ENCODE data around the gene PHF23.

DNA sequence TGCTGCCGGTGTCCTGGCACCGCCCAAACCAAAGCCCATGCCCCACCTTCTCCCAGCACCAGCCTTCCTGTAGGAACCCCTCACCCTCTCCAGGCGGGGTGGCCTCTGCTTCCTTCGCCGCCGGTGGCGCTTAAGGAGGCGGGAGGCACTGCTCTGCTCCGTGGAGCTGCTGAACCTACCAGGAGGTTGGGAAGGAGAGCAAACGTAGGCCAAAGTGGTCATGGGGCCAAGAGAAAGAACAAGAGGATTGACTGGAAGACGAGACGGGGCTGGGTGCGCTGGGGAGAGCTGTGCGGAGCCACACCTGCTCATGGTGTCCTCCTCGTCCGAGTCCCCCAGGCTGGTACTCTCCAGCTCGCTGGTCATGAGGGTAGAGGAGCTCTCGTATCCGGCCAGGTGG, 9.8 kb downstream of the PHF23 start:
- TF ChIP-seq, protein P1, sequence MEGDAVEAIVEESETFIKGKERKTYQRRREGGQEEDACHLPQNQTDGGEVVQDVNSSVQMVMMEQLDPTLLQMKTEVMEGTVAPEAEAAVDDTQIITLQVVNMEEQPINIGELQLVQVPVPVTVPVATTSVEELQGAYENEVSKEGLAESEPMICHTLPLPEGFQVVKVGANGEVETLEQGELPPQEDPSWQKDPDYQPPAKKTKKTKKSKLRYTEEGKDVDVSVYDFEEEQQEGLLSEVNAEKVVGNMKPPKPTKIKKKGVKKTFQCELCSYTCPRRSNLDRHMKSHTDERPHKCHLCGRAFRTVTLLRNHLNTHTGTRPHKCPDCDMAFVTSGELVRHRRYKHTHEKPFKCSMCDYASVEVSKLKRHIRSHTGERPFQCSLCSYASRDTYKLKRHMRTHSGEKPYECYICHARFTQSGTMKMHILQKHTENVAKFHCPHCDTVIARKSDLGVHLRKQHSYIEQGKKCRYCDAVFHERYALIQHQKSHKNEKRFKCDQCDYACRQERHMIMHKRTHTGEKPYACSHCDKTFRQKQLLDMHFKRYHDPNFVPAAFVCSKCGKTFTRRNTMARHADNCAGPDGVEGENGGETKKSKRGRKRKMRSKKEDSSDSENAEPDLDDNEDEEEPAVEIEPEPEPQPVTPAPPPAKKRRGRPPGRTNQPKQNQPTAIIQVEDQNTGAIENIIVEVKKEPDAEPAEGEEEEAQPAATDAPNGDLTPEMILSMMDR (IDR thresholded peaks at IDR 0.05): no peak
- no peak for TF ChIP-seq POLR2A (IDR thresholded peaks at IDR 0.05)

All from thyroid gland (tissue), 4 donors.